ENCODE results near the gene C4BPA.

Gene C4BPA

GRCh38 chr1:207059881-207060280, 44.2 kb upstream of the C4BPA start:
- TF ChIP-seq, protein P1, sequence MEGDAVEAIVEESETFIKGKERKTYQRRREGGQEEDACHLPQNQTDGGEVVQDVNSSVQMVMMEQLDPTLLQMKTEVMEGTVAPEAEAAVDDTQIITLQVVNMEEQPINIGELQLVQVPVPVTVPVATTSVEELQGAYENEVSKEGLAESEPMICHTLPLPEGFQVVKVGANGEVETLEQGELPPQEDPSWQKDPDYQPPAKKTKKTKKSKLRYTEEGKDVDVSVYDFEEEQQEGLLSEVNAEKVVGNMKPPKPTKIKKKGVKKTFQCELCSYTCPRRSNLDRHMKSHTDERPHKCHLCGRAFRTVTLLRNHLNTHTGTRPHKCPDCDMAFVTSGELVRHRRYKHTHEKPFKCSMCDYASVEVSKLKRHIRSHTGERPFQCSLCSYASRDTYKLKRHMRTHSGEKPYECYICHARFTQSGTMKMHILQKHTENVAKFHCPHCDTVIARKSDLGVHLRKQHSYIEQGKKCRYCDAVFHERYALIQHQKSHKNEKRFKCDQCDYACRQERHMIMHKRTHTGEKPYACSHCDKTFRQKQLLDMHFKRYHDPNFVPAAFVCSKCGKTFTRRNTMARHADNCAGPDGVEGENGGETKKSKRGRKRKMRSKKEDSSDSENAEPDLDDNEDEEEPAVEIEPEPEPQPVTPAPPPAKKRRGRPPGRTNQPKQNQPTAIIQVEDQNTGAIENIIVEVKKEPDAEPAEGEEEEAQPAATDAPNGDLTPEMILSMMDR (IDR thresholded peaks at IDR 0.05) = no peak
- H3K27ac ChIP-seq = no peak overlapping the region
- DNase-seq (ENCODE audit: low spot score) = no peak
- H3K4me3 ChIP-seq = no peak overlapping the region

DNA sequence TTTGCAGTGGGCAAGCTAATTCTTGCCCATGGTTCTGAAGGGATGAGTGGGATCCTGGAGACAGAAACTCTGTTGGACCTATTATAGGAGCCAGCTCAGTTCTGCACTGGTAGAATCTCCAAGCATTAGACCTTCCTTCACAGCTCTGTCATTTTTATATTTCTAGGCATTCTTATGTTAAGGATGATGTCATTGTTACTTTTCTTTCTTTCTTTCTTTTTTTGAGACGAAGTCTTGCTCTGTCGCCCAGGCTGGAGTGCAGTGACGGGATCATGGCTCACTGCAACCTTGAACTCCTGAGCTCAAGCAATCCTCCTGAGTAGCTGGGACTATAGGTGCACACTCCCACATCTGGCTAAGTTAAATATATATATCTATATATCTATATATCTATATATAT, 43.4 kb upstream of the C4BPA start:
- H3K27ac ChIP-seq = no peak overlapping the region
- no peak for DNase-seq (ENCODE audit: low spot score)
- TF ChIP-seq, protein P1 (IDR thresholded peaks at IDR 0.05) = no peak
- no peak overlapping the region for H3K4me3 ChIP-seq

- Histone ChIP-seq H3K4me3 (no peak overlapping the region), H3K27ac (no peak overlapping the region)
- TF ChIP-seq, protein P1 (IDR thresholded peaks at IDR 0.05) = no peak
- DNase-seq (ENCODE audit: low spot score) = no peak
Measured at GRCh38 chr1:207062058-207062457, 42.0 kb upstream of the C4BPA start.

DNA sequence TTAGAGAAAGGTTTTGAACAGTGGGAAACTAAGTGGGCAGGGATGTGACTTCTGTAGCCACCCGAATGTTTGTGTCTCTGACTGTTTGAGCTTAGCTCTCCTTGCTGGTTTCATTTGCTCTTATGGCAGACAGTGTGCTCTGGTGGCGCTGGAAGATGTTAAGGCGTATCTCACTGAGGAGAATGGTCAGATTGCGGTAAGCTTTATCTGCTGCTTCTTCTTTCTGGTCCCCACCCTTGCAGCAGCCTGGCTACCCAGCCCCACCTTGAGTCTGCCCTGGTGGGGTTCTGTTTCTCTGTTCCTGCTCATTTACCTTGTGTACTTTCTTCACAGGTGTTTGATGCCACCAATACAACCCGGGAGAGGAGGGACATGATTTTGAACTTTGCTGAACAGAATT, 41.0 kb upstream of the C4BPA start:
- DNase-seq (ENCODE audit: low spot score) = no peak
- TF ChIP-seq, protein P1 (IDR thresholded peaks at IDR 0.05) = no peak
- Histone ChIP-seq H3K4me3 (no peak overlapping the region), H3K27ac (no peak overlapping the region)

DNA sequence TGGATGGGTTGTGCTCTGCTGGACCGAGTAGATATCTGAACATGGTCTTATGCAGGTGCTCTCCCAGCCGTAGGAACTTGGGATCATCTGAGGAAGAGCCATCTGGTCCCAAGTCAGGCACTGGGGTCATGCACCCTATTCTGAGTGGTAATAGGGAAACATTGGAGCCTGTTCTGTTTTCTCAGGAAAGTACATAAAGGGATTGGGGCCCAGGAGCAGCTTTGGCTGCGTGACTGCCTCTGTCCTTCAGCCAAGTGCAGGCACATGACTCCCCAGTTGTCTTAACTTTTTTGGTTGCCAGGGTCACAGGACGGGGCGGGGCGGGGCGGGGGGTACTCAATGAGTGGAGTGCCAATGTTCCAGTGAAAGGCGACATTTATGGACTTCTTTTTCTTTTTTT, 39.5 kb upstream of the C4BPA start:
- no peak for DNase-seq (ENCODE audit: low spot score)
- Histone ChIP-seq H3K4me3 (no peak overlapping the region), H3K27ac (no peak overlapping the region)
- TF ChIP-seq, protein P1 (IDR thresholded peaks at IDR 0.05) = no peak

DNA sequence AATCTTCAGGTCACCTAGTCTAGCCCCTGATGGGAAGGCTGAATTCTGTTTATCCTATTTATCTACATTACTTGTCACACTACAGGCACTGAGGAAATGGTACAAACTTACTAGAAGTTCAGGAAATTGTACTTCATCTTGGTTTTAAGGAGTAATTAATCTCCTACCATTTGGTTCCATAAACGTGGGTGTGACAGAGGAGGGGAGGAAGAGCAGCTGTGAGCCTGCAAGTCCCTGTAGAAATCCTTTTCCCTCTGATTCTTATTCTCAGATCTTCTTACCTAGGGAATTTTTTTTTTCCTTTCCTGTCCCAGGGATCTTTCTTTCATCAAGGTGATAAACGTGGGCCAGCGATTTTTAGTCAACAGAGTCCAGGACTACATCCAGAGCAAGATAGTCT, 36.8 kb upstream of the C4BPA start:
- no peak overlapping the region for H3K4me3 ChIP-seq
- H3K27ac ChIP-seq = no peak overlapping the region
- no peak for DNase-seq (ENCODE audit: low spot score)
- TF ChIP-seq, protein P1 (IDR thresholded peaks at IDR 0.05) = no peak

- TF ChIP-seq, protein P1 (IDR thresholded peaks at IDR 0.05) = no peak
- DNase-seq (ENCODE audit: low spot score) = no peak
- Histone ChIP-seq H3K27ac (no peak overlapping the region), H3K4me3 (no peak overlapping the region)
Measured at GRCh38 chr1:207067665-207068064, 36.4 kb upstream of the C4BPA start.

Measured in coronary artery (tissue), 2 donors.